AG09309 (cell line): Measurements from ENCODE around the gene CCDC85B.

ENCODE experiments used
- DNase-seq: peaks from one replicate; pipeline ENCODE4 v3.0.0-alpha.2; 2010; ENCODE audit warnings: low read depth
- H3K4me3 ChIP-seq: 2 replicates; pipeline ENCODE4 v1.5.1; 2011; ENCODE audit warnings: mild to moderate bottlenecking, low read depth, low read length, moderate library complexity; ENCODE audit not compliant: control insufficient read depth
- CTCF ChIP-seq: IDR thresholded peaks from 2 replicates; pipeline ENCODE4 v1.5.1; 2011; ENCODE audit warnings: mild to moderate bottlenecking, low read depth, low read length, inconsistent platforms; ENCODE audit not compliant: insufficient read depth, control insufficient read depth; ENCODE audit errors: missing control alignments

CCDC85B gene

GRCh38 chr11:65880027-65880426, 10.4 kb upstream of the CCDC85B start:
- no peak for DNase-seq
- no peak overlapping the region for H3K4me3 ChIP-seq
- TF ChIP-seq CTCF = no peak

DNA sequence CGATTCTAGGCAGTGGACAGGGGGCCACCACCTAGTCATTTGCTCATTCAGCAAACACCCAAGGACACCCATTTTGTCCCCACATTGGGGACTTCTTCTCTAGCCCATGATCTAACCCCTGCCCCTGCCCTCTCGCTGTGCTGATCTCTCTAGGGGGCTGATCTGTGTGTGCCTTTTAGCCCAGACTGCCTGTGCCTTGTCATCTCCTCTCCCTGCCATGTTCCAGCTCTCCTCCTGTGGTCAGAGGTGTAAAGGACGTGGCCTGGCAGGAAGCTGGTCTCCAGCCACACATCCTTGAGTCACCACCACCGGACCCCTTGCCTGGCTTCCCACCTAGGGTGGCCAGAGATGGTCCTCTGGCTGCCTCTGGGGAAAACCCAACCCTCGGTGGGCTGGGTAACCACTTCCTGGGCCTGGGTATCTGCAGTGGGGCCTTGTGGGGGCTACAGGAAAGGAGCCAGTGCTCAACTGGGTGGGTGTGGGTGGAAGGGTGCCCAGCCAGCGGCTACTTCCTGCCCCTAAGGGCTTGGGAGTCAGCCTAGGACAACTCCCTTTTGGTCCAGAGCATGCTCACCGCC, 9.5 kb upstream of the CCDC85B start:
- no peak for TF ChIP-seq CTCF
- no peak for DNase-seq
- no peak overlapping the region for H3K4me3 ChIP-seq

DNA sequence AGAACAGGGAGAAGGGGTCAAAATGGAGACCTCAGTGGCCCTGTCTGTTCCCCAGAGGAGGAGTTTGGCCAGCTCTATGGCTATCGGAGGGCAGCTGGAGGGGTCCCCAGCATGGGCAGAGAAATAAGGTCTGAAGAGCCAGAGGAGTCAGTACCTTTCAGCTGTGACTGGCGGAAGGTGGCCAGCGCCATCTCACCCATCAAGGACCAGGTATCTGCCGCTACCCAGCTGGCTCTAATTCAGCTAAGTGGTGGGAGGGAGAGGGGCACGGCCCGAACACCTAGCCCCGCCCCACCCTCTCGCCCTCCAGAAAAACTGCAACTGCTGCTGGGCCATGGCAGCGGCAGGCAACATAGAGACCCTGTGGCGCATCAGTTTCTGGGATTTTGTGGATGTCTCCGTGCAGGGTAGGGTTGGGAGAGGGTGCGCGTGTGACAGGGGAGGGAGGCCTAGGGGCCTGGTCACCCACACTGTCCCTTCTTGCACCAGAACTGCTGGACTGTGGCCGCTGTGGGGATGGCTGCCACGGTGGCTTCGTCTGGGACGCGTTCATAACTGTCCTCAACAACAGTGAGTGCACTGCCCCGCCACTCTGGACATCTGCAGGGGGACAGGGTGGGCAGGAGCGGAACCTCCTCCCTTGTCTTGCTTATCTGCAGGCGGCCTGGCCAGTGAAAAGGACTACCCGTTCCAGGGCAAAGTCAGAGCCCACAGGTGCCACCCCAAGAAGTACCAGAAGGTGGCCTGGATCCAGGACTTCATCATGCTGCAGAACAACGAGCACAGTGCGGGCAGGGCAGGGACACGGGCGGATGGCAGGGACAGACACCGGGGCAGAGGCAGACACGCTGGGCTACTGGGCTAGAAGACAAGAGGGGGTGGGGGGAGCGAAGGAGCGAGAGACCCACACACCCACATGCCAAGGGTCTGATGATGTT, 8.1 kb upstream of the CCDC85B start:
- no peak overlapping the region for H3K4me3 ChIP-seq
- no peak for DNase-seq
- no peak for TF ChIP-seq CTCF

DNA sequence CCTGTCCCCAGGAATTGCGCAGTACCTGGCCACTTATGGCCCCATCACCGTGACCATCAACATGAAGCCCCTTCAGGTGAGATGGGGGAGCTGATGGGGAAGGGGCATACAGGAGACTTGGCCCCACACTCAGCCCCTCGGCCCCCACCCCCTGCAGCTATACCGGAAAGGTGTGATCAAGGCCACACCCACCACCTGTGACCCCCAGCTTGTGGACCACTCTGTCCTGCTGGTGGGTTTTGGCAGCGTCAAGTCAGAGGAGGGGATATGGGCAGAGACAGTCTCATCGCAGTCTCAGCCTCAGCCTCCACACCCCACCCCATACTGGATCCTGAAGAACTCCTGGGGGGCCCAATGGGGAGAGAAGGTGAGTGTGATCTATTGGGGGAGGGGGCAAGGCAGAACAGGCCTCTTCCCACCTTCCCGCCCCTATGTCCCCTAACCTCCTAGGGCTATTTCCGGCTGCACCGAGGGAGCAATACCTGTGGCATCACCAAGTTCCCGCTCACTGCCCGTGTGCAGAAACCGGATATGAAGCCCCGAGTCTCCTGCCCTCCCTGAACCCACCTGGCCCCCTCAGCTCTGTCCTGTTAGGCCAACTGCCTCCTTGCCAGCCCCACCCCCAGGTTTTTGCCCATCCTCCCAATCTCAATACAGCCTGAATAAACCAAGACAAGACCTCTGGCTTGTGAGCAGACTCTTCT, 7.3 kb upstream of the CCDC85B start:
- DNase-seq = no peak
- H3K4me3 ChIP-seq = no peak overlapping the region
- no peak for TF ChIP-seq CTCF

- no peak overlapping the region for H3K4me3 ChIP-seq
- no peak for DNase-seq
- no peak for TF ChIP-seq CTCF
Observed at GRCh38 chr11:65883786-65884715, 6.4 kb upstream of the CCDC85B start.

- no peak for DNase-seq
- no peak overlapping the region for H3K4me3 ChIP-seq
- peak; percentile 100 for TF ChIP-seq CTCF
Observed at GRCh38 chr11:65884716-65885092, 5.8 kb upstream of the CCDC85B start.
